ENCODE results near the gene KIF5B. TPM values are rescaled to one million over a fixed set of nuclear protein-coding genes. Genes with fewer than 3 reads are reported as not detected.

Gene KIF5B
- total and polyA plus RNA-seq, 2 of the 8 experiments (the other 6 are each of a cell fraction or from before 2014, with no cell fraction given), result 9.8 to 68.4 TPM

DNA sequence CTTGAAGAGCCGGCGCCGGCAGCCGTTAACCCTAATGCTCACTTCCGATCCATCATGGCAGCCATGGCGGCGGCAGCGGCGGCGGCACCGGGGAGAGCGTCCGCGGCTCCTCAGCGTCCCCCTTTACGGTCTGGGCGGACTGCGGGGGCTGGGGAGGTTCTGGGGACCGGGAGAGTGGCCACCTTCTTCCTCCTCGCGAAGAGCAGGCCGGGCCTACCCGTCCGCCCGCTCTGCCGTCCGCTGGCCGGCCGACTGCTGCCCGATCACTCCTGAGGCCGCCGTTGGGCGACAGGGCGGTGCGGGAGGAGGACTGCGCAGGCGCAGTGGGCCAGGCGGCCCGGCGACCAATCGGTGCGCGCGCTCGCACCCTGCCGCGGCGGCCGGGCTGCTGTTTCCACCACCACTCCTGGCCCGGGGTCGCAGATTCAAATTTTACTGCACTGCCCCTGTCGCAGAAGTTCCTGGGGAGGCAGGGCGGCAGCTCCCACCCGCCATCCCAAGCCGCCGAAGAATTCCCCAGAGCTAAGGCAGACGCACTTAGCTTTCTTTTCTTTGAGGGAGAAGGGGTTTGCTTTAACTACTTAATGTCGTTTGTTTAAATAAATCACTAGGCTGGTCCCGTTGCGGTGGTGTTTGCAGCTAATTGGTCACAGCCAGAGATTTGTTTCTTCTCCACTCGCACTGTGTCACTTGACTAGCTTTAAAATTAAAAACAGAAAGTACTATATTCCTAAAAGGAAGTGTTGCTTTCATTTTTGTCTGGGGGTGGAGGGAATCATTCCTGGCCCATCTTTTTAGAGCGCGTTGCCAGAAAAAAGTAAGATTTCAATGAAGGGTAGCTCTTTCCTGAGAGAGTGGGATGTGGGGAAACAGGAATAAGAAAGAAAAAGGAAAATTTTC is at the start of gene KIF5B (continued):
- TF ChIP-seq SP2 (IDR thresholded peaks at IDR 0.05; ENCODE audit: low read length), result no peak
